Measurements from ENCODE around the gene CORO2B. TPM values are rescaled to one million over a fixed set of nuclear protein-coding genes. Genes with fewer than 3 reads are reported as not detected.

Gene CORO2B
- total RNA-seq, 1 donor from 2014 or later = 3.9 TPM

DNA sequence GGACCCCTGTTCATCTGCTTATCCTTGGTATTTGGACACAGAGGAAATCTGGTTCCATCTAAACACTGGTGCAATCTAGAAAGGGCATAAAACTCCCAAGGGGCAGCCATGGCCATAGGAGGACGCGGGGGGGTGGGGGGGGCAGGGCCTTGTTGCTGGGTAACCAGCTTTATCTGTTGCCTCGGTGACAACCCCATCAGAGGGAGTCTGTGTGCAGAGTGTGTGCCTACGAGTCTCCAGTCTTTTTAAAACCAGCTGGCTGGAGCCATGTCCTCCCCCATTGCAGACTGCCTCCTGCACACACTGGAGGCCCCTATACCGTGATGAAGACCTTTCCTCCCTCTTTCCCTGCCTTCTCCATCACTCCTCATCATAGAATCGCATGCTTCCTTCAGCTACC lies 26.4 kb upstream of the CORO2B start:
- H3K27me3 Mint-ChIP-seq = peaks cover 45% of the 10 kb centered on the region
- peaks cover 5% of the 10 kb centered on the region for H3K4me1 Mint-ChIP-seq (ENCODE audit: unreplicated experiment)
- DNase-seq (ENCODE audit: extremely low spot score, unreplicated experiment) = no peak
- H3K4me3 Mint-ChIP-seq = no peak overlapping the region
- TF ChIP-seq, protein P1, sequence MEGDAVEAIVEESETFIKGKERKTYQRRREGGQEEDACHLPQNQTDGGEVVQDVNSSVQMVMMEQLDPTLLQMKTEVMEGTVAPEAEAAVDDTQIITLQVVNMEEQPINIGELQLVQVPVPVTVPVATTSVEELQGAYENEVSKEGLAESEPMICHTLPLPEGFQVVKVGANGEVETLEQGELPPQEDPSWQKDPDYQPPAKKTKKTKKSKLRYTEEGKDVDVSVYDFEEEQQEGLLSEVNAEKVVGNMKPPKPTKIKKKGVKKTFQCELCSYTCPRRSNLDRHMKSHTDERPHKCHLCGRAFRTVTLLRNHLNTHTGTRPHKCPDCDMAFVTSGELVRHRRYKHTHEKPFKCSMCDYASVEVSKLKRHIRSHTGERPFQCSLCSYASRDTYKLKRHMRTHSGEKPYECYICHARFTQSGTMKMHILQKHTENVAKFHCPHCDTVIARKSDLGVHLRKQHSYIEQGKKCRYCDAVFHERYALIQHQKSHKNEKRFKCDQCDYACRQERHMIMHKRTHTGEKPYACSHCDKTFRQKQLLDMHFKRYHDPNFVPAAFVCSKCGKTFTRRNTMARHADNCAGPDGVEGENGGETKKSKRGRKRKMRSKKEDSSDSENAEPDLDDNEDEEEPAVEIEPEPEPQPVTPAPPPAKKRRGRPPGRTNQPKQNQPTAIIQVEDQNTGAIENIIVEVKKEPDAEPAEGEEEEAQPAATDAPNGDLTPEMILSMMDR (conservative IDR thresholded peaks at IDR 0.05) = no peak
- H3K27ac Mint-ChIP-seq = no peak overlapping the region
- H3K36me3 Mint-ChIP-seq = no peaks in the 10 kb centered on the region
- H3K9me3 Mint-ChIP-seq = no peaks in the 10 kb centered on the region

DNA sequence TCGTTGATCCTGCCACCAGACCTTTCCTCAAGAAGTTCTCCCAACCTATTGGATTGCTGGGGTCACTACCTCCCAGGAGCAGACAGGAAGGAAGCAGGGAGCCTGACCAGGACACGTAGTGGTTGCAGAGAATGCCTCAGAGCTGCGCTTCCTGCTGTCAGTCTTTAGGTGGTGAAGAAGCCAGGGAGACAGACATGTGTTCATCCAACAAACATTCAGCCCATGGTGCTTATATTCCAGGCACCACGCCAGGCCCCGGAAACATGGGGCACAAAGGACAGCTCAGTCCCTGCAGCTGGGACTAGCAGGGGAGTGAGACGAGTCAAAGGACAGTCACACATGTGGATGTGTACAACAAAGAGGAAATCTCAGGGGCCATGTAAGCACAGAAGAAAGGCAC lies 26.0 kb upstream of the CORO2B start:
- H3K9me3 Mint-ChIP-seq = no peaks in the 10 kb centered on the region
- DNase-seq (ENCODE audit: extremely low spot score, unreplicated experiment) = peak; percentile 55
- H3K4me1 Mint-ChIP-seq (ENCODE audit: unreplicated experiment) = peaks cover 5% of the 10 kb centered on the region
- no peak overlapping the region for H3K27ac Mint-ChIP-seq
- TF ChIP-seq, protein P1 (conservative IDR thresholded peaks at IDR 0.05) = no peak
- peaks cover 48% of the 10 kb centered on the region for H3K27me3 Mint-ChIP-seq
- no peaks in the 10 kb centered on the region for H3K36me3 Mint-ChIP-seq
- H3K4me3 Mint-ChIP-seq = no peak overlapping the region

DNA sequence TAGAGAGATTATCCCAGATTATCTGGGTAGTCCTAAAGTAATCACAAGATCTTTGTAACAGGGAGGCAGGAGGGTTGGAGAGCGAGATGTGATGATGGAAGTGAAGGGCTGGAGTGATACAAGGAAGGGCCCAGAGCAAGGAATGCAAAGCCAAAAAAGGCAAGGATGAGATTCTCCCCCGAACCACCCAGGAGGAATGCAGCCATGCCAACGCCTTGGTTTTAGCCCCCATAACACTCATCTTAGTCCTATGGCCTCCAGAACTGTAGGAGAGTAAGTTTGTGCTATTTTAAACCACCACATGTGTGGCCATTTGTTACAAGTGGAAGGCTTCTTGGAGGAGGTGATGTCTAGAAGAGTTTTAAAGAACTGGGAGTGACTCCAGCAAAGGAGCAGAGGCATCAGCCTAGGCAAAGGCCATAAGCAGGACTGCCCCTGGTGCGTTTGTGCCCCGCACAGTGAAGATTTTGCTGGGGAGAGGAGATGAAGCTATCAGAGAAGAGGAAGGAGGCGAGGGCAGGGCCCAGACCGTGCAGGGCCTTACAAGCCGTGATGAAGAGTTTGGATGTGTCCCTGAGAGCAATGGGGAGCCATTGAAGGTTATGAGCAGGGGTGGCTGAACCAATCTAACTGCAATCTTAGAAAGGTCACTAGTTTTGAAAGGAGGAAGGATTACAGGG lies 25.3 kb upstream of the CORO2B start:
- Mint-ChIP-seq H3K36me3 (no peaks in the 10 kb centered on the region), H3K27ac (no peak overlapping the region), H3K4me3 (no peak overlapping the region), H3K4me1 (ENCODE audit: unreplicated experiment) (peaks cover 7% of the 10 kb centered on the region), H3K27me3 (peaks cover 49% of the 10 kb centered on the region), H3K9me3 (no peaks in the 10 kb centered on the region)
- DNase-seq (ENCODE audit: extremely low spot score, unreplicated experiment) = no peak
- TF ChIP-seq, protein P1 (conservative IDR thresholded peaks at IDR 0.05) = no peak

DNA sequence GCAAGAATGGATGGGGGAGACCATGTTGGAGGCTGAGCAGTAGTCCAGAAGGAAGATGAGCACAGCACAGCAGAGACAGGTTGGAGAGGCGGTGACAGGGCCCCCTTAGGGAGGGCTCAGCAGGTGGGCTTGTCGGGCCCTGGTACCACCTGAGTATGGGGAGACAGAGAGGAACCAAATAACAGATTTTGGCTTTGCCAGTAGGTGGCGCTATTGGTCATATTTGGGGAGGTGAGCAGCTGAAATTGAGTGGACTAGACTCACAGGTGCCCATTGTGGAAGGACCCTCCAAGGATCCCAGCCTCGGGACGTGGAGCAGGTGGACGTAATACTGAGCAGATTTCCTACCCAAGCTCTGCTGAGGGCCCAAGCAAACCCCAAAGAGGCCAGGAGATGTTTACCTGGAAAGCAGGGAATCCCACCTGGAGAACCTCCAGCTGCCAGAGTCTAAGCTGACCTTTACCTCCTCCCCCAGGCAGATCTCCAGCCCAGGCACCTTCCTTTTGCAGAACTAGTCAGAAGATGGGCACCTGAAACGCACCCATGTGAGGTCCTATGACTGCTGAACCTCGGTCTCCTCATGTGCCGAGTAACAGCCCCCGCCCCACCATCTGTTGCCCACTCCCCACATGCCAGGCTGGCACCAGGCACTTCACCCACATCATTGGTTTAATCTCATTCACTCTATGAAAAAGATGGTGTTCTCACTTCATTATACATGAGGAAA lies 24.6 kb upstream of the CORO2B start:
- H3K36me3 Mint-ChIP-seq = no peaks in the 10 kb centered on the region
- no peak overlapping the region for H3K27ac Mint-ChIP-seq
- H3K4me3 Mint-ChIP-seq = no peak overlapping the region
- H3K27me3 Mint-ChIP-seq = peaks cover 53% of the 10 kb centered on the region
- peak; percentile 81 for DNase-seq (ENCODE audit: extremely low spot score, unreplicated experiment)
- no peaks in the 10 kb centered on the region for H3K9me3 Mint-ChIP-seq
- peaks cover 14% of the 10 kb centered on the region for H3K4me1 Mint-ChIP-seq (ENCODE audit: unreplicated experiment)
- TF ChIP-seq, protein P1 (conservative IDR thresholded peaks at IDR 0.05) = peak; percentile 89

DNA sequence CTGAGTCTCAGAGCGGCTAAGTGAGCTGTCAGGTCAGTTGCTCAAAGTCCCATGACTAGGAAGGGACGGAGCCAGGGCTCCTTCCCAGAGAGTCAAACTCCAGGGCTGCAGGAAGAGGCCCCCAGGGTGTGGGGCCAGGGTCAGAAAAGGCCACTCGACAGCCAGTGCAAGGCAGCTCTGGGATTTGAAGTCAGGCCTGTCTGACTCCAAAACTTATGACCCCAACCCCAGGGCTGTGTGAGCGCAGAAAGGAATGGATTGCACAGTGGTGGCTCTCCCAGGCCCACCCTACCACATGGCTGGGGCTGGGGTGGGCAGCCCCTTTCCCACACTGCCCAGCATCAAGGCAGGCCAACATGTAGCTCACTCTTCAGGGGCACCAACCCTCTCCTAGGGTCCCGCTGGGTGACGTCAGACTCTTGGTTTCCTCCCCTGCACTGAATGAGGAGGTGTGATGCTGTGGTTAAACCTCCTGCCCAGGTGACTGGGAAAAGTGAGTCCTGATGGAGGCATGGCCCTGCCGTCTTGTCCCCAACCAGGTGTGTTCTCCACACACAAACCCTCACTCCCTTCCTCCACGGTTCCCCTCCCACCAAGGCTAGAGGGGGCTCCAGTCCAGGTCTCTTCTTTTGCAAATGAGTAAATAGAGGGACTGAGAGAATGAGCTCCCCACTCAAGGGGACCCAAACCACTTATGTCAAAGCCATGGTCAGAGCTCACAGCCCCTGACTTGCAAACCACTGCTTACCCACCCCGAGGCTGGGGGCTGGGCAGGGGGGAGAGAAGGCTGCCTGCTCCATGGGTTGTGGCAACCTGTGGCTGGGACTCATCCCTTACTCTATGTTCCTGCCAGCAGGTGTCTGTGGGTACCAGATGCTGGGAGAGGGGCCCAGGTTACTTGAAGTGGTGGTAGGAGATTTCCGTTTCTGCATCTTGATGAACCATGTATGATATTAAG lies 23.8 kb upstream of the CORO2B start:
- Mint-ChIP-seq H3K27me3 (peaks cover 58% of the 10 kb centered on the region), H3K27ac (no peak overlapping the region), H3K9me3 (no peaks in the 10 kb centered on the region), H3K36me3 (no peaks in the 10 kb centered on the region), H3K4me3 (no peak overlapping the region), H3K4me1 (ENCODE audit: unreplicated experiment) (peaks cover 21% of the 10 kb centered on the region)
- peak; percentile 50 for DNase-seq (ENCODE audit: extremely low spot score, unreplicated experiment)
- TF ChIP-seq, protein P1 (conservative IDR thresholded peaks at IDR 0.05) = no peak

Measured in type B pancreatic cell (in vitro differentiated cells).